H1 (cell line): Measurements from ENCODE around the gene CWC27. TPM values are rescaled to one million over a fixed set of nuclear protein-coding genes. Genes with fewer than 3 reads are reported as not detected.

ENCODE experiments used
- CTCF ChIA-PET: fragments of 300-600 bp; sonication (Branson Sonifier 250); formaldehyde crosslinking; loops from one replicate; lab custom pipeline; 2021; ENCODE audit not compliant: partially characterized antibody; lab: Charles Lee
- POLR2A ChIA-PET: fragments of 300-600 bp; sonication (Branson Sonifier 250); formaldehyde crosslinking; loops from one replicate; lab custom pipeline; 2021; ENCODE audit warnings: inconsistent platforms; ENCODE audit not compliant: partially characterized antibody; lab: Charles Lee
- DNase-seq, 2 experiments: peaks; one replicate each; pipeline versions ENCODE4 v3.0.0 to v3.0.0-alpha.2; 2010 to 2022; ENCODE audit warnings: low spot score in 2 of 2, low read depth in 1 of 2, mixed read lengths in 1 of 2
- FAIRE-seq: peaks from 2 replicates; lab custom pipeline; 2011; peaks lifted over from hg19 to GRCh38; lab: Jason Lieb, UNC
- H2AFZ ChIP-seq: 2 replicates; pipeline ENCODE4 v1.8.1; 2012; ENCODE audit warnings: low read length, inconsistent platforms
- H2AK5ac ChIP-seq: 2 replicates; pipeline ENCODE4 v1.6.1; 2013; ENCODE audit warnings: low read depth, low read length
- H2BK120ac ChIP-seq: replicated peaks from 2 replicates; pipeline ENCODE3; 2013; ENCODE audit warnings: low read depth, low read length, inconsistent platforms
- H2BK12ac ChIP-seq: 2 replicates; pipeline ENCODE4 v1.6.1; 2013; ENCODE audit warnings: low read depth, low read length
- H2BK15ac ChIP-seq: 2 replicates; pipeline ENCODE4 v1.6.1; 2013; ENCODE audit warnings: low read length
- H2BK20ac ChIP-seq: 2 replicates; pipeline ENCODE4 v1.6.1; 2013; ENCODE audit warnings: low read length
- H2BK5ac ChIP-seq: 2 replicates; pipeline ENCODE4 v1.6.1; 2013; ENCODE audit warnings: low read depth, low read length
- H3K14ac ChIP-seq: 2 replicates; pipeline ENCODE4 v1.6.1; 2013; ENCODE audit warnings: inconsistent platforms; ENCODE audit not compliant: insufficient read length
- H3K18ac ChIP-seq: 2 replicates; pipeline ENCODE4 v1.6.1; 2013; ENCODE audit warnings: low read length; ENCODE audit errors: extremely low read depth
- H3K23ac ChIP-seq: 2 replicates; pipeline ENCODE4 v1.6.1; 2013; ENCODE audit warnings: inconsistent platforms; ENCODE audit not compliant: insufficient read length
- H3K23me2 ChIP-seq: 2 replicates; pipeline ENCODE4 v1.6.1; 2013; ENCODE audit warnings: low read depth, low read length
- H3K27ac ChIP-seq: 2 replicates; pipeline ENCODE4 v1.6.1; 2011; ENCODE audit warnings: low read depth, low read length, inconsistent platforms
- H3K27me3 ChIP-seq, 4 experiments: replicated peaks in 1 of 4; 1 replicate in 1 of 4; 2 replicates in 3 of 4; pipeline versions ENCODE4 v1.6.1 to v1.8.1; 2011 to 2013; ENCODE audit warnings: low read length in 3 of 4, mild to moderate bottlenecking in 3 of 4, inconsistent platforms in 2 of 4, mixed read lengths in 2 of 4, moderate library complexity in 1 of 4; ENCODE audit not compliant: control insufficient read depth in 3 of 4, insufficient read depth in 3 of 4; ENCODE audit errors: extremely low read depth in 1 of 4
- H3K36me3 ChIP-seq, 4 experiments: 2 replicates each; pipeline versions ENCODE4 v1.6.1 to v1.8.1; 2011 to 2013; ENCODE audit warnings: mild to moderate bottlenecking in 4 of 4, low read length in 3 of 4, moderate library complexity in 2 of 4, control low read depth in 1 of 4, inconsistent platforms in 1 of 4; ENCODE audit not compliant: insufficient read depth in 4 of 4, control insufficient read depth in 2 of 4
- H3K4ac ChIP-seq: replicated peaks from 2 replicates; pipeline ENCODE3; 2013; ENCODE audit warnings: low read length, low read depth, mixed read lengths, inconsistent platforms; ENCODE audit not compliant: insufficient read length
- H3K4me1 ChIP-seq, 4 experiments: replicated peaks in 1 of 4; 1 replicate in 1 of 4; 2 replicates in 3 of 4; pipeline versions ENCODE4 v1.6.1 to v1.8.1; 2011 to 2013; ENCODE audit warnings: low read length in 3 of 4, inconsistent platforms in 2 of 4, mixed read lengths in 1 of 4; ENCODE audit not compliant: insufficient read depth in 4 of 4, control insufficient read depth in 3 of 4
- H3K4me2 ChIP-seq, 2 experiments: 2 replicates each; pipeline versions ENCODE4 v1.6.1 to v1.8.1; 2011 to 2013; ENCODE audit warnings: low read depth in 2 of 2, low read length in 2 of 2, control low read depth in 1 of 2, inconsistent platforms in 1 of 2, mild to moderate bottlenecking in 1 of 2; ENCODE audit not compliant: insufficient read depth in 1 of 2
- H3K4me3 ChIP-seq, 4 experiments: fragments of 200-600, 300-600 bp in 1 of 4; sonication (generic), shearing (Covaris generic), sonication (Bioruptor Twin) in 1 of 4; 2 replicates each; pipeline versions ENCODE4 v1.5.1 to v1.8.1; 2011 to 2016; ENCODE audit warnings: low read length in 4 of 4, low read depth in 3 of 4, control low read depth in 2 of 4, inconsistent platforms in 2 of 4, mild to moderate bottlenecking in 2 of 4, mixed read lengths in 1 of 4, moderate library complexity in 1 of 4; ENCODE audit not compliant: insufficient read depth in 2 of 4; ENCODE audit errors: extremely low read depth in 1 of 4
- H3K56ac ChIP-seq: replicated peaks from 2 replicates; pipeline ENCODE3; 2013; ENCODE audit warnings: low read depth, mild to moderate bottlenecking, mixed read lengths, low read length, inconsistent platforms; ENCODE audit not compliant: insufficient read length
- H3K79me1 ChIP-seq: 2 replicates; pipeline ENCODE4 v1.6.1; 2013; ENCODE audit warnings: low read depth, low read length, control low read depth
- H3K79me2 ChIP-seq, 2 experiments: 2 replicates each; pipeline versions ENCODE4 v1.6.1 to v1.8.1; 2012 to 2013; ENCODE audit warnings: low read length in 2 of 2, mild to moderate bottlenecking in 2 of 2, inconsistent platforms in 1 of 2; ENCODE audit not compliant: insufficient read depth in 2 of 2, control insufficient read depth in 1 of 2
- H3K9ac ChIP-seq, 4 experiments: replicated peaks in 1 of 4; 1 replicate in 1 of 4; 2 replicates in 3 of 4; pipeline versions ENCODE4 v1.6.1 to v1.8.1; 2011 to 2013; ENCODE audit warnings: low read depth in 3 of 4, low read length in 3 of 4, control low read depth in 2 of 4, mild to moderate bottlenecking in 2 of 4, moderate library complexity in 2 of 4, inconsistent platforms in 1 of 4; ENCODE audit errors: extremely low read depth in 1 of 4
- H3K9me3 ChIP-seq, 2 experiments: 2 replicates each; pipeline versions ENCODE4 v1.6.1 to v1.8.1; 2012 to 2013; ENCODE audit warnings: mild to moderate bottlenecking in 2 of 2, moderate library complexity in 2 of 2, control low read depth in 1 of 2, inconsistent platforms in 1 of 2, low read depth in 1 of 2, low read length in 1 of 2, mixed read lengths in 1 of 2; ENCODE audit not compliant: insufficient read depth in 2 of 2
- H4K20me1 ChIP-seq, 2 experiments: replicated peaks in 1 of 2; 2 replicates each; pipeline versions ENCODE3 to v1.8.1; 2011 to 2013; ENCODE audit warnings: inconsistent platforms in 2 of 2, low read length in 2 of 2, mild to moderate bottlenecking in 1 of 2; ENCODE audit not compliant: insufficient read depth in 2 of 2, control insufficient read depth in 1 of 2
- H4K5ac ChIP-seq: 2 replicates; pipeline ENCODE4 v1.6.1; 2013; ENCODE audit warnings: low read length, low read depth, mixed read lengths, inconsistent platforms; ENCODE audit not compliant: insufficient read length
- H4K8ac ChIP-seq: 2 replicates; pipeline ENCODE4 v1.8.0; 2013; ENCODE audit warnings: mild to moderate bottlenecking, moderate library complexity, low read length, inconsistent platforms; ENCODE audit not compliant: insufficient read depth; ENCODE audit errors: extremely low read depth
- H4K91ac ChIP-seq: replicated peaks from 2 replicates; pipeline ENCODE3; 2013; ENCODE audit warnings: low read length, mixed read lengths, inconsistent platforms; ENCODE audit not compliant: insufficient read length
- WGBS, 2 experiments: shearing (Covaris generic) in 1 of 2; methylation state at CpG; one replicate each; pipeline versions ENCODE4 v1.1.6 to v1.1.7; 2013 to 2015; ENCODE audit warnings: low lambda C conversion rate in 2 of 2, mixed read lengths in 2 of 2, inconsistent platforms in 1 of 2, low coverage in 1 of 2, missing lambda C conversion rate in 1 of 2; ENCODE audit not compliant: insufficient replicate concordance in 2 of 2, insufficient coverage in 1 of 2, insufficient read length in 1 of 2; ENCODE audit errors: extremely low coverage in 1 of 2, missing lambda C conversion rate in 1 of 2; 5-methylcytosine and 5-hydroxymethylcytosine counted together
- polyA plus RNA-seq, 7 experiments: library from polyadenylated mRNA; depleted of rRNA in 3 of 7; stranded (reverse) in 5 of 7; unstranded in 2 of 7; fragments of >200 nt in 5 of 7; fragments of 200-250 nt in 2 of 7; gene quantifications; 1 replicate in 5 of 7; 2 replicates in 1 of 7; 4 replicates in 1 of 7; pipeline versions ENCODE4 v1.2.1 to v1.2.3, GENCODE V29; 2011 to 2013; ENCODE audit warnings: missing spikeins in 2 of 7, mixed read lengths in 2 of 7
- total RNA-seq: library from RNA; stranded (reverse); fragmentation: NEBNext Ultra II Directional; extraction: Animal tissue kit (Norgen Biotek cat#: 25700); gene quantifications from 2 replicates; pipeline ENCODE4 v1.2.1, GENCODE V29; 2021

The CWC27 gene
- total and polyA plus RNA-seq, 2 of the 8 experiments (the other 6 are each of a cell fraction or from before 2014, with no cell fraction given): 24.9 to 43.4 TPM

- no peak overlapping the region for H2AK5ac ChIP-seq
- 86% methylated on average over 2 of the region's 2 CpGs; no CpG with 5 or more reads in 1 of the 2 experiments for WGBS, 2 experiments
- no peak for FAIRE-seq
Observed at GRCh38 chr5:64814073-64814472, 45.3 kb downstream of the CWC27 start.

More at GRCh38 chr5:64814073-64814472, 45.3 kb downstream of the CWC27 start:
- H3K4me1 ChIP-seq: no peaks in the 10 kb centered on the region
- H3K9ac ChIP-seq: no peak overlapping the region
- no peak overlapping the region for H3K4ac ChIP-seq
- H3K79me1 ChIP-seq: no peaks in the 10 kb centered on the region
- no peak overlapping the region for H3K4me2 ChIP-seq
- H2BK20ac ChIP-seq: no peak overlapping the region
- H2AFZ ChIP-seq: no peak overlapping the region
- DNase-seq: no peak
- H3K4me3 ChIP-seq: no peak overlapping the region
- no peak overlapping the region for H3K18ac ChIP-seq
- no peak overlapping the region for H4K5ac ChIP-seq
- POLR2A ChIA-PET: no interaction called here
- no peak overlapping the region for H3K56ac ChIP-seq
- H2BK15ac ChIP-seq: no peak overlapping the region
- peaks cover 0 to 3% (median 0%) of the 10 kb centered on the region in 4 experiments; a peak in 1 of 8 replicates for H3K36me3 ChIP-seq
- no peak overlapping the region for H3K14ac ChIP-seq
- H3K27me3 ChIP-seq: no peaks in the 10 kb centered on the region
- no peak overlapping the region for H4K91ac ChIP-seq
- no peak overlapping the region for H3K27ac ChIP-seq
- no peak overlapping the region for H3K23ac ChIP-seq
- H2BK12ac ChIP-seq: no peak overlapping the region
- no peak overlapping the region for H2BK5ac ChIP-seq
- CTCF ChIA-PET: interaction anchor here (0.7 to 1.5 kb wide), 2 partner anchors 199 to 448 kb away, joined by 3 read pairs; no protein-coding TSS in a partner anchor
- H4K8ac ChIP-seq: no peak overlapping the region
- no peaks in the 10 kb centered on the region for H3K9me3 ChIP-seq
- no peak overlapping the region for H2BK120ac ChIP-seq
- no peaks in the 10 kb centered on the region for H3K23me2 ChIP-seq
- no peaks in the 10 kb centered on the region for H4K20me1 ChIP-seq
- H3K79me2 ChIP-seq: no peaks in the 10 kb centered on the region
